GM12892 (cell line): ENCODE data around the gene OR2G2.

Experiments used
- POLR2A ChIP-seq: IDR thresholded peaks from 2 replicates; pipeline ENCODE4 v1.6.1; 2011; ENCODE audit warnings: low read depth, low read length, control low read depth
- POLR2AphosphoS5 ChIP-seq: IDR thresholded peaks from 2 replicates; pipeline ENCODE4 v1.6.1; 2011; ENCODE audit warnings: low read depth, low read length, control low read depth
- TAF1 ChIP-seq: IDR thresholded peaks from 2 replicates; pipeline ENCODE4 v1.6.1; 2011; ENCODE audit warnings: low read depth, mild to moderate bottlenecking, control low read depth, low read length, borderline replicate concordance

GRCh38 chr1:247578946-247579460 lies 9.2 kb upstream of the OR2G2 start:
- TF ChIP-seq POLR2A = no peak
- no peak for TF ChIP-seq POLR2AphosphoS5
- TF ChIP-seq TAF1 = no peak
